Brain microvascular endothelial cell (primary cell): ENCODE measurements around the gene METTL9.
"Not testable (repeated sequence)": the region's sequence is repeated elsewhere in the genome, so short reads cannot be mapped to it uniquely, and the experiment has no call there.

Experiments
- DNase-seq: peaks from one replicate; pipeline ENCODE4 v3.0.0-alpha.2; 2020
- H3K27ac ChIP-seq: fragments of 250-450 bp; sonication (Bioruptor Pico); 2 replicates; pipeline ENCODE4 v1.5.1; 2020; ENCODE audit warnings: mild to moderate bottlenecking, moderate library complexity
- H3K27me3 ChIP-seq: fragments of 250-450 bp; sonication (Bioruptor Pico); replicated peaks from 2 replicates; pipeline ENCODE4 v1.5.1; 2020; ENCODE audit warnings: mild to moderate bottlenecking
- H3K36me3 ChIP-seq: fragments of 250-450 bp; sonication (Bioruptor Pico); replicated peaks from 2 replicates; pipeline ENCODE4 v1.5.1; 2020; ENCODE audit warnings: mild to moderate bottlenecking
- H3K4me3 ChIP-seq: 2 replicates; pipeline ENCODE4 v1.5.1; 2011; ENCODE audit warnings: low read depth, mild to moderate bottlenecking, control low read depth, low read length, moderate library complexity
- in situ Hi-C: cut with HindIII; loops from 2 replicates; pipeline ENCODE4 v1.10.0; 2017; ENCODE audit warnings: low sequenced_read_pairs, low pct_ligation_motif_present
- TF ChIP-seq, protein P1 (sequence below): IDR thresholded peaks from 2 replicates; pipeline ENCODE4 v1.5.1; 2011; ENCODE audit warnings: low read depth, mild to moderate bottlenecking, moderate library complexity, low read length, control low read depth, inconsistent platforms; ENCODE audit errors: missing control alignments

METTL9 gene

DNA sequence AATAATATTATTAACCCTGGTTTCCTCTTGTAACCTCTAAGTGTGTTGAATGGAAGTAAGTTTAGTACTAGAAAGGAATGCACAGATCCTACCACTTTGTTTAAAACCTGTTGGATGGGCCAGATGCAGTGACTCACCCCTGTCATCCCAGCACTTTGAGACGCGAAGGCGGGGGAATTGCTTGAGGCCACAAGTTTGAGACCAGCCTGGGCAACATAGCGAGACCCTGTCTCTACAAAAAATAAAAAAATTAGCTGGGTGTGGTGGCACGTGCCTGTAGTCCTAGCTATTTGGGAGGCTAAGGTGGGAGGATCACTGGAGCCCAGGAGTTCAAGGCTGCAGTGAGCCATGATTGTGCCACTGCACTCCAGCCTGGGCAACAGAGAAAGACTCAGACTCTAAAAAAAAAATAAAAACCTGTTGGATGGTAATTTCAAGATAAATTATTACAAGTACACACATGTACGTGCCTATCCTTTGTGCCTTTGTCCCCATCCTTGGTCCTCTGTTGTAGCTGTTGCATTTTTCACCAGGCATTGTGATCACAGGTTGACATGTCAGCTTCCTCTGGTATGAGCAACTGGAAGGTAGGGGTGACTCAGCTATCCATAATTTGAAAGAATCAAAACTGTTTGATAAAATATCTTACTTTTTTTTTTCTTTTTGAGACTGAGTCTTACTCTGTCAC lies 30.7 kb upstream of the METTL9 start:
- in situ Hi-C loops, result no loop called here
- no peaks in the 10 kb centered on the region for H3K36me3 ChIP-seq
- H3K27ac ChIP-seq, result no peak overlapping the region
- TF ChIP-seq, protein P1, sequence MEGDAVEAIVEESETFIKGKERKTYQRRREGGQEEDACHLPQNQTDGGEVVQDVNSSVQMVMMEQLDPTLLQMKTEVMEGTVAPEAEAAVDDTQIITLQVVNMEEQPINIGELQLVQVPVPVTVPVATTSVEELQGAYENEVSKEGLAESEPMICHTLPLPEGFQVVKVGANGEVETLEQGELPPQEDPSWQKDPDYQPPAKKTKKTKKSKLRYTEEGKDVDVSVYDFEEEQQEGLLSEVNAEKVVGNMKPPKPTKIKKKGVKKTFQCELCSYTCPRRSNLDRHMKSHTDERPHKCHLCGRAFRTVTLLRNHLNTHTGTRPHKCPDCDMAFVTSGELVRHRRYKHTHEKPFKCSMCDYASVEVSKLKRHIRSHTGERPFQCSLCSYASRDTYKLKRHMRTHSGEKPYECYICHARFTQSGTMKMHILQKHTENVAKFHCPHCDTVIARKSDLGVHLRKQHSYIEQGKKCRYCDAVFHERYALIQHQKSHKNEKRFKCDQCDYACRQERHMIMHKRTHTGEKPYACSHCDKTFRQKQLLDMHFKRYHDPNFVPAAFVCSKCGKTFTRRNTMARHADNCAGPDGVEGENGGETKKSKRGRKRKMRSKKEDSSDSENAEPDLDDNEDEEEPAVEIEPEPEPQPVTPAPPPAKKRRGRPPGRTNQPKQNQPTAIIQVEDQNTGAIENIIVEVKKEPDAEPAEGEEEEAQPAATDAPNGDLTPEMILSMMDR, result no peak
- H3K27me3 ChIP-seq, result no peaks in the 10 kb centered on the region
- H3K4me3 ChIP-seq, result no peak overlapping the region
- DNase-seq, result no peak

DNA sequence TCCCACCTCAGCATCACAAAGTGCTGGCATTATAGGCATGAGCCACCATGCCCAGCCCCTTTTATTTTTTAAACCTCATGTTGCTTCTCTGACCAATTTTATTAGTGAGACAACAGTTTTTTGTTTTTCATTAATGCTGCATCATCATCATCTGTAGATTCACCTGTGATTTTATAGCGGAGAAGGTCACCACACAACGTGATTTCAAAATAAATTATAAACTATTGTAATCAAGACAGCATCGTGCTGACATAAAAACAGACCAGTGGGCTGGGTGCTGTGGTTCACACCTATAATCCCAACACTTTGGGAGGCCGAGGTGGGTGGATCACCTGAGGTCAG lies 28.7 kb upstream of the METTL9 start:
- no peaks in the 10 kb centered on the region for H3K36me3 ChIP-seq
- TF ChIP-seq, protein P1, result no peak
- no peak overlapping the region for H3K4me3 ChIP-seq
- in situ Hi-C loops, result no loop called here
- H3K27ac ChIP-seq, result no peak overlapping the region
- DNase-seq, result no peak
- no peaks in the 10 kb centered on the region for H3K27me3 ChIP-seq

DNA sequence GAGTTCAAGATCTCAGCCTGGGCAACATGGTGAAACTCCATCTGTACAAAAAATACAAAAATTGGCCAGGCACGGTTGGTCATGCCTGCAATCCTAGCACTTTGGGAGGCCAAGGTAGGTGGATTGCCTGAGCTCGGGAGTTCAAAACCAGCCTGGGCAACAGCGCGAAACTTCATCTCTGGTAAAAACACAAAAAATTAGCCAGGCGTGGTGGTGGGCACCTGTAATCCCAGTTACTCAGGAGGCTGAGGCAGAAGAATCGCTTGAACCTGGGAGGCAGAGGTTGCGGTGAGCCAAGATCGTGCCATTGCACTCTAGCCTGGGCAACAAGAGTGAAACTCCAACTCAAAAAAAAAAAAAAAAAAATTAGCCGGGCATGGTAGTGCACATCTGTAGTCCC lies 25.9 kb upstream of the METTL9 start:
- H3K4me3 ChIP-seq, H3K36me3 ChIP-seq, H3K27ac ChIP-seq, DNase-seq, H3K27me3 ChIP-seq, in situ Hi-C loops: not testable (repeated sequence)

DNA sequence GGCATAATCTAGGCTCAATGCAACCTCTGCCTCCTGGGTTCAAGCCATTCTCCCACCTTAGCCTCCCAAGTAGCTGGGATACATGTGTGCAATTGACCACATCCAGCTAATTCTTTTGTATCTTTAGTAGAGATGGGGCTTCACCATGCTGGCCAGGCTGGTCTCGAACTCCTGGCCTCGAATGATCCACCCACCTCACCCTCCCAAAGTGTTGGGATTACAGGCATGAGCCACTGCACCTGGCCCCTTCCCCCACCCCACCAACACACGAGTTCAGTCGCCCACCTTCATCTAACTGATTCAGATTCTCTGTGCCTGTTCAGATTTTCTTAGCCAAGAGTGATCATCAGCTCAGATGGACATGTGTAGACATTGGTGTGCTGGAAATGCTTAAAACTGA lies 25.0 kb upstream of the METTL9 start:
- Histone ChIP-seq H3K27ac (no peak overlapping the region), H3K4me3 (no peak overlapping the region), H3K36me3 (no peaks in the 10 kb centered on the region), H3K27me3 (peaks cover 4% of the 10 kb centered on the region)
- TF ChIP-seq, protein P1, result no peak
- no peak for DNase-seq
- in situ Hi-C loops, result no loop called here

DNA sequence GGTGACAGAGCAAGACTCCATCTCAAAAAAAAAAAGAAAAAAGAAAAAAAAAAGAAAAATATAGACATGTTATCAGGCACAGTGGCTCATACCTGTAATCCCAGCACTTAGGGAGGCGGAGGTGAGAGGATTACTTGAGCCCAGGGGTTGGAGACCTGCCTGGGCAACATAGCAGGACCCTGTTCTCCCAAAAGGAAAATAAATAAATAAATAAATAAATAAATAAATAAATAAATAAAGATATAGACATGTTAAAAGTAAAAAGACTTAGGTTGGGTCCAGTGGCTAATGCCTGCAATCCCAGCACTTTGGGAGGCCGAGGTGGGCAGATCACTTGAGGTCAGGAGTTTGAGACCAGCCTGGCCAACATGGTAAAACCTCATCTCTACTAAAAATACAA lies 23.1 kb upstream of the METTL9 start:
- H3K36me3 ChIP-seq, DNase-seq, H3K27me3 ChIP-seq, in situ Hi-C loops, H3K27ac ChIP-seq, H3K4me3 ChIP-seq: not testable (repeated sequence)

DNA sequence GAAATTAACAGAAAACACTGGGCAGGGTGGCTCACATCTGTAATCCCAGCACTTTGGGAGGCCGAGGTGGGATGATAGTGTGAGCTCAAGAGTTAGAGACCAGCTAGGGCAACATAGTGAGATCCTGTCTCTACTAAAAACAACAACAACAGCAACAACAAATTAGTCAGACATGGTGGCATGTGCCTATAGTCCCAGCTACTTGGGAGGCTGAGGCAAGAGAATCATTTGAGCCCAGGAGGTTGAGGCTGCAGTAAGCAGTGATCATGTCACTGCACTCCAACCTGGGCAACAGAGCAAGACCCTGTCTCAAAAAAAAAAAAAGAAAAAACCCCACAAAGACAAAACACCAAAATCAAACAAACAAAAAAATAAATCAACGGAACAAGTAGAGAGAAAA lies 21.9 kb upstream of the METTL9 start:
- H3K36me3 ChIP-seq, H3K4me3 ChIP-seq, H3K27ac ChIP-seq, H3K27me3 ChIP-seq, DNase-seq, in situ Hi-C loops: not testable (repeated sequence)

DNA sequence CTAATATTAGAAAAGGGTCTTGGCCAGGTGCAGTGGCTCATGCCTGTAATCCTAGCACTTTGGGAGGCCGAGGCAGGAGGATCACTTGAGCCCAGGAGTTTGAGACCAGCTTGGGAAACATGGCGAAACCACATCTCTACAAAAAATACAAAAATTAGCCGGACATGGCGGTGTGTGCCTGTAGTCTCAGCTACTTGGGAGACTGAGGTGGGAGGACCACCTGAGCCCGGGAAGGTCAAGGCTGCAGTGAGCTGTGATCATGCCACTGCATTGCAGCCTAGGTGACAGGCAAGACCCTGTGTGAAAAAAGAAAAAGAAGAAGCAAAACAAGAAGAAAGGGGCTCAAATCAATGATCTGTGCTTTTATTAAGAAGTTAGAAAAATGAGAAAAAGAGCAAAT lies 21.1 kb upstream of the METTL9 start:
- in situ Hi-C loops, H3K4me3 ChIP-seq, DNase-seq: not testable (repeated sequence)

DNA sequence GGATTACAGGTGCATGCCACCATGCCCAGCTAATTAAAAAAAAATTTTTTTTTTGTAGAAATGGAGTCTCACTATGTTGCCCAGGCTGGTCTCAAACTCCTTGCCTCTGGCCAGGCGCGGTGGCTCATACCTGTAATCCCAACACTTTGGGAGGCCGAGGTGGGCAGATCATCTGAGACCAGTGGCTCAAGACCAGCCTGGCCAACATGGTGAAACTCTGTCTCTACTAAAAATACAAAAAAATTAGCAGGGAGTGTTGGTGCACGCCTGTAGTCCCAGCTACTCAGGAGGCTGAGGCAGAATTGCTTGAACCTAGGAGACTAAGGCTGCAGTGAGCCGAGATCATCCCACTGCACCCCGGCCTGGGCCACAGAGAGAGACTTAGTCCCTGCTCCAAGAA lies 19.2 kb upstream of the METTL9 start:
- H3K36me3 ChIP-seq, H3K4me3 ChIP-seq, in situ Hi-C loops, DNase-seq, H3K27me3 ChIP-seq, H3K27ac ChIP-seq: not testable (repeated sequence)

More for the DNA sequence above, 21.1 kb upstream of the METTL9 start:
- not testable (repeated sequence) for H3K27ac ChIP-seq, H3K36me3 ChIP-seq, H3K27me3 ChIP-seq
